Stimulated activated CD8-positive, alpha-beta memory T cell treated with anti-CD3 and anti-CD28 coated beads, Interleukin-12 subunit alpha, Interleukin-12 subunit beta, amount 100 ng/mL, for 24 hours (primary cell): ENCODE data around the gene KITLG.
"Not testable (repeated sequence)": the region's sequence is repeated elsewhere in the genome, so short reads cannot be mapped to it uniquely, and the experiment has no call there.

Experiments
- DNase-seq: peaks from one replicate; pipeline ENCODE4 v3.0.0-alpha.2; 2020; ENCODE audit errors: extremely low read depth

Gene KITLG

GRCh38 chr12:88580051-88580871 lies at the start of gene KITLG:
KITLG (minus strand) TSS chr12:88580471; CDS start chr12:88580278, 193 bp downstream.
- no peak for DNase-seq

GRCh38 chr12:88628856-88629509 lies 48.7 kb upstream of the KITLG start:
- no peak for DNase-seq

GRCh38 chr12:88628035-88628434 lies 47.8 kb upstream of the KITLG start:
- DNase-seq, result not testable (repeated sequence)

- no peak for DNase-seq
These were observed 47.2 kb upstream of the KITLG start for GRCh38 chr12:88627501-88627900.

GRCh38 chr12:88625356-88625755 lies 45.1 kb upstream of the KITLG start:
- no peak for DNase-seq

- no peak for DNase-seq
These were observed 44.6 kb upstream of the KITLG start for GRCh38 chr12:88624911-88625310.

GRCh38 chr12:88623777-88624548 lies 43.7 kb upstream of the KITLG start:
- no peak for DNase-seq

GRCh38 chr12:88617352-88617751 lies 37.1 kb upstream of the KITLG start:
- DNase-seq, result no peak

- no peak for DNase-seq
These were observed 35.2 kb upstream of the KITLG start for GRCh38 chr12:88615490-88615889.

- DNase-seq, result no peak
These were observed 24.4 kb upstream of the KITLG start for GRCh38 chr12:88604646-88605045.

GRCh38 chr12:88600272-88600671 lies 20.0 kb upstream of the KITLG start:
- DNase-seq, result no peak

GRCh38 chr12:88597365-88597764 lies 17.1 kb upstream of the KITLG start:
- no peak for DNase-seq

- DNase-seq, result no peak
These were observed 15.4 kb upstream of the KITLG start for GRCh38 chr12:88595697-88596096.

GRCh38 chr12:88594780-88595179 lies 14.5 kb upstream of the KITLG start:
- DNase-seq, result no peak

- DNase-seq, result no peak
These were observed 11.1 kb upstream of the KITLG start for GRCh38 chr12:88591343-88591742.

- no peak for DNase-seq
These were observed 10.6 kb upstream of the KITLG start for GRCh38 chr12:88590851-88591250.

GRCh38 chr12:88585077-88585476 lies 4.8 kb upstream of the KITLG start:
- DNase-seq, result no peak

- no peak for DNase-seq
These were observed 645 bp downstream of the KITLG start for GRCh38 chr12:88579601-88580050.

- no peak for DNase-seq
These were observed 1.1 kb downstream of the KITLG start for GRCh38 chr12:88579161-88579517.

- DNase-seq, result no peak
These were observed 1.8 kb downstream of the KITLG start for GRCh38 chr12:88578276-88579160.

GRCh38 chr12:88577537-88577936 lies 2.7 kb downstream of the KITLG start:
- DNase-seq, result no peak
